Measurements from ENCODE around the gene POLH.
A peak's percentile ranks its signal among the peaks of the same experiment; 100 is the strongest.
"Not testable (repeated sequence)": the region's sequence is repeated elsewhere in the genome, so short reads cannot be mapped to it uniquely, and the experiment has no call there.

Gene POLH

GRCh38 chr6:43575772-43576551 lies at the start of gene POLH, which contains the start of gene XPO5:
TSS of gene POLH (plus strand) at chr6:43576185. CDS start at chr6:43582320, 6,135 bp downstream.
TSS of gene XPO5 (minus strand) at chr6:43576038. CDS start at chr6:43575864, 174 bp downstream.
- Histone ChIP-seq H3K9me3 (ENCODE audit: control insufficient read depth, low read length) (no peaks in the 10 kb centered on the region), H3K27ac (peak within 1 kb of the TSS; percentile 64), H3K36me3 (ENCODE audit: control insufficient read depth, insufficient read depth, low read length) (no peaks in the 10 kb centered on the region)

GRCh38 chr6:43532201-43532600 lies 43.8 kb upstream of the POLH start:
- no peak overlapping the region for H3K9ac ChIP-seq
- no peak overlapping the region for H2AFZ ChIP-seq
- H3K9me3 ChIP-seq (ENCODE audit: control insufficient read depth, low read length) = no peaks in the 10 kb centered on the region
- H3K27me3 ChIP-seq (ENCODE audit: control insufficient read depth, insufficient read depth, low read length) = no peaks in the 10 kb centered on the region
- no peak overlapping the region for H3K4me3 ChIP-seq (ENCODE audit: low read depth, low read length)
- no peaks in the 10 kb centered on the region for H3K4me1 ChIP-seq
- no peak for TF ChIP-seq CTCF (IDR thresholded peaks at IDR 0.05)
- H3K27ac ChIP-seq = no peak overlapping the region
- H3K36me3 ChIP-seq (ENCODE audit: control insufficient read depth, insufficient read depth, low read length) = no peaks in the 10 kb centered on the region
- no peak overlapping the region for H3K4me2 ChIP-seq (ENCODE audit: low read length)
- no peaks in the 10 kb centered on the region for H3K79me2 ChIP-seq

More at GRCh38 chr6:43575772-43576551, at the start of gene POLH, which contains the start of gene XPO5:
- peaks cover 29% of the 10 kb centered on the region for H3K79me2 ChIP-seq
- H3K4me1 ChIP-seq = peaks cover 14% of the 10 kb centered on the region
- peak; percentile 15 for TF ChIP-seq CTCF (IDR thresholded peaks at IDR 0.05)
- peak within 1 kb of the TSS; percentile 64 for H3K9ac ChIP-seq
- H3K4me3 ChIP-seq (ENCODE audit: low read depth, low read length) = peak within 1 kb of the TSS; percentile 92
- H2AFZ ChIP-seq = peak within 1 kb of the TSS; percentile 76
- peak within 1 kb of the TSS; percentile 74 for H3K4me2 ChIP-seq (ENCODE audit: low read length)
- no peaks in the 10 kb centered on the region for H3K27me3 ChIP-seq (ENCODE audit: control insufficient read depth, insufficient read depth, low read length)

- H3K27ac ChIP-seq; H2AFZ ChIP-seq; H3K9me3 ChIP-seq (ENCODE audit: control insufficient read depth, low read length); H3K27me3 ChIP-seq (ENCODE audit: control insufficient read depth, insufficient read depth, low read length); H3K36me3 ChIP-seq (ENCODE audit: control insufficient read depth, insufficient read depth, low read length); H3K79me2 ChIP-seq; H3K9ac ChIP-seq; H3K4me3 ChIP-seq (ENCODE audit: low read depth, low read length); H3K4me1 ChIP-seq; H3K4me2 ChIP-seq (ENCODE audit: low read length): not testable (repeated sequence)
These were observed 37.0 kb upstream of the POLH start for GRCh38 chr6:43538986-43539385.

- H3K4me3 ChIP-seq (ENCODE audit: low read depth, low read length); H3K4me2 ChIP-seq (ENCODE audit: low read length): not testable (repeated sequence)
These were observed 36.6 kb upstream of the POLH start for GRCh38 chr6:43539409-43539808.

GRCh38 chr6:43540507-43540906 lies 35.5 kb upstream of the POLH start:
- Histone ChIP-seq H3K4me2 (ENCODE audit: low read length) (no peak overlapping the region), H3K9me3 (ENCODE audit: control insufficient read depth, low read length) (no peaks in the 10 kb centered on the region), H3K9ac (no peak overlapping the region), H3K27ac (no peak overlapping the region), H3K4me3 (ENCODE audit: low read depth, low read length) (no peak overlapping the region), H2AFZ (no peak overlapping the region), H3K79me2 (no peaks in the 10 kb centered on the region), H3K36me3 (ENCODE audit: control insufficient read depth, insufficient read depth, low read length) (no peaks in the 10 kb centered on the region), H3K27me3 (ENCODE audit: control insufficient read depth, insufficient read depth, low read length) (no peaks in the 10 kb centered on the region), H3K4me1 (no peaks in the 10 kb centered on the region)
- TF ChIP-seq CTCF (IDR thresholded peaks at IDR 0.05) = no peak

More at GRCh38 chr6:43539409-43539808, 36.6 kb upstream of the POLH start:
- not testable (repeated sequence) for H3K4me1 ChIP-seq; H3K36me3 ChIP-seq (ENCODE audit: control insufficient read depth, insufficient read depth, low read length); H3K27ac ChIP-seq; H3K9ac ChIP-seq; H3K27me3 ChIP-seq (ENCODE audit: control insufficient read depth, insufficient read depth, low read length); H3K9me3 ChIP-seq (ENCODE audit: control insufficient read depth, low read length); H2AFZ ChIP-seq; H3K79me2 ChIP-seq
